SK-N-SH treated with all-trans-retinoic acid at 6 μM for 48 hours (cell line): ENCODE results near the gene MLIP.

Experiments used
- ARNTL ChIP-seq: fragments of 450-650 bp; formaldehyde crosslinking; IDR thresholded peaks from 2 replicates; pipeline ENCODE4 v1.5.0; 2020; ENCODE audit warnings: low read depth, mild to moderate bottlenecking, moderate library complexity, borderline replicate concordance
- CREB5 ChIP-seq: fragments of 250-450 bp; sonication (Bioruptor Pico); IDR thresholded peaks from 2 replicates; pipeline ENCODE4 v1.5.1; 2020; ENCODE audit warnings: low read depth, mild to moderate bottlenecking, moderate library complexity
- CSDC2 ChIP-seq: fragments of 250-450 bp; sonication (Bioruptor Pico); IDR thresholded peaks from 2 replicates; pipeline ENCODE4 v1.5.0; 2020; ENCODE audit warnings: mild to moderate bottlenecking, moderate library complexity
- CSRNP3 ChIP-seq: fragments of 250-450 bp; sonication (Bioruptor Pico); IDR thresholded peaks from 2 replicates; pipeline ENCODE4 v1.5.1; 2021; ENCODE audit warnings: mild to moderate bottlenecking, moderate library complexity
- ISL1 ChIP-seq: fragments of 250-450 bp; sonication (Bioruptor Pico); IDR thresholded peaks from 2 replicates; pipeline ENCODE4 v2.1.2; 2022; ENCODE audit warnings: mild to moderate bottlenecking, moderate library complexity
- PATZ1 ChIP-seq: fragments of 250-450 bp; sonication (Bioruptor Pico); IDR thresholded peaks from 2 replicates; pipeline ENCODE4 v1.8.0; 2020; ENCODE audit warnings: mild to moderate bottlenecking, moderate library complexity, borderline replicate concordance
- RARB ChIP-seq: fragments of 250-450 bp; sonication (Bioruptor Pico); IDR thresholded peaks from 2 replicates; pipeline ENCODE4 v1.8.0; 2021; ENCODE audit warnings: mild to moderate bottlenecking, moderate library complexity
- TSHZ2 ChIP-seq: fragments of 250-450 bp; sonication (Bioruptor Pico); IDR thresholded peaks from 2 replicates; pipeline ENCODE4 v1.5.0; 2020; ENCODE audit warnings: mild to moderate bottlenecking, moderate library complexity
- ZC3H10 ChIP-seq: fragments of 250-450 bp; sonication (Bioruptor Pico); IDR thresholded peaks from 2 replicates; pipeline ENCODE4 v1.5.1; 2021; ENCODE audit warnings: mild to moderate bottlenecking, moderate library complexity
- ZFP3 ChIP-seq: fragments of 250-450 bp; sonication (Bioruptor Pico); IDR thresholded peaks from 2 replicates; pipeline ENCODE4 v1.5.0; 2020; ENCODE audit warnings: mild to moderate bottlenecking, moderate library complexity
- ZFP30 ChIP-seq: fragments of 450-650 bp; formaldehyde crosslinking; IDR thresholded peaks from 2 replicates; pipeline ENCODE4 v1.5.0; 2022; ENCODE audit warnings: mild to moderate bottlenecking, moderate library complexity
- ZNF565 ChIP-seq: fragments of 450-650 bp; formaldehyde crosslinking; conservative IDR thresholded peaks from 2 replicates; pipeline ENCODE4 v1.5.0; 2020; ENCODE audit warnings: low read depth, mild to moderate bottlenecking, moderate library complexity
- ZNF70 ChIP-seq: fragments of 450-650 bp; formaldehyde crosslinking; IDR thresholded peaks from 2 replicates; pipeline ENCODE4 v1.5.0; 2020; ENCODE audit warnings: mild to moderate bottlenecking, moderate library complexity
- ZNF8 ChIP-seq: fragments of 450-650 bp; formaldehyde crosslinking; IDR thresholded peaks from 2 replicates; pipeline ENCODE4 v1.5.0; 2020; ENCODE audit warnings: mild to moderate bottlenecking, moderate library complexity

- TF ChIP-seq CREB5 (CRISPR knock-in tag) (no peak), PATZ1 (no peak), TSHZ2 (no peak), ZFP30 (CRISPR knock-in tag) (no peak), ISL1 (CRISPR knock-in tag) (no peak), ZNF565 (CRISPR knock-in tag) (no peak), RARB (CRISPR knock-in tag) (no peak), CSDC2 (no peak), ZFP3 (CRISPR knock-in tag) (no peak), ZNF70 (no peak), CSRNP3 (CRISPR knock-in tag) (no peak), ZC3H10 (CRISPR knock-in tag) (no peak), ZNF8 (no peak), ARNTL (CRISPR knock-in tag) (no peak)
These were observed 12.7 kb upstream of the MLIP start for GRCh38 chr6:54098450-54099044.
